Measurements from ENCODE around the gene GNG10. TPM values are rescaled to one million over a fixed set of nuclear protein-coding genes. Genes with fewer than 3 reads are reported as not detected.

Gene GNG10
- total and polyA plus RNA-seq, 2 donors (not counting 1 experiment from before 2014, with no cell fraction given): 64.1 to 109 TPM

DNA sequence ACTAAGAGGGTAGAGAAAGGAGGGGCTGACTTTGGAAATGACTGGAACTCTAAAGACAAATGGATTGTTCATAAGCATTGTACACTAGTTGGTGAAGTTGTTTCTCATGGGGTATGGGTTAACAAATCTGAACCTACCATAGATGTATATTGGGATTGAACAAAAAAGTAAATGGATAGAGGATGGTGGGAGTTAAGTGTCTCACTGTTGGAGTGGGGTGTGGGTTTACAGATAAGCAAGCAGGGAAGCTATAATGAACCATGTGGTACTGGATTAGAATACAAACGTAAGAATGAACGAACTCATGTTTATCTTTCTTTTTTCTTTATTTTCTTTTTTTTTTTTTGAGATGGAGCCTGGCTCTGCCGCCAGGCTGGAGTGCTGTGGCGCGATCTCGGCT lies 17.8 kb downstream of the GNG10 start:
- Histone ChIP-seq H3K79me2 (ENCODE audit: control insufficient read depth, insufficient read depth, low read length) (no peaks in the 10 kb centered on the region), H2AFZ (ENCODE audit: low read length) (no peak overlapping the region), H3K4me3 (replicated peaks in 1 of 4; ENCODE audit: control extremely low read depth in 1 of 4, insufficient read depth in 1 of 4, low read depth in 3 of 4, low read length in 4 of 4) (no peak overlapping the region), H3K36me3 (ENCODE audit: control insufficient read depth, insufficient read depth, low read length) (no peaks in the 10 kb centered on the region), H3K9me3 (ENCODE audit: control insufficient read depth, insufficient read depth, low read depth, low read length) (no peaks in the 10 kb centered on the region), H3K9ac (ENCODE audit: insufficient read depth, low read length) (no peak overlapping the region), H3K27me3 (ENCODE audit: control insufficient read depth, insufficient read depth, low read length) (no peaks in the 10 kb centered on the region), H4K20me1 (ENCODE audit: control insufficient read depth, extremely low read depth, insufficient read depth, low read length) (no peaks in the 10 kb centered on the region), H3K4me2 (ENCODE audit: extremely low read depth, insufficient read depth, low read length) (no peak overlapping the region), H3K27ac (ENCODE audit: insufficient read depth, low read length) (no peak overlapping the region), H3K4me1 (ENCODE audit: control insufficient read depth, extremely low read depth, insufficient read depth, low read length) (no peaks in the 10 kb centered on the region)
- TF ChIP-seq EZH2 (IDR thresholded peaks at IDR 0.05; ENCODE audit: low read length, missing control alignments) (no peak), CTCF (conservative IDR thresholded peaks at IDR 0.05 in 1 of 2, IDR thresholded peaks at IDR 0.05 in 1 of 2; ENCODE audit: low read depth in 1 of 2, low read length in 2 of 2) (no peak)
- no peak for DNase-seq (ENCODE audit: low read depth in 2 of 2)

- no peaks in the 10 kb centered on the region for H4K20me1 ChIP-seq (ENCODE audit: control insufficient read depth, extremely low read depth, insufficient read depth, low read length)
- TF ChIP-seq CTCF (conservative IDR thresholded peaks at IDR 0.05 in 1 of 2, IDR thresholded peaks at IDR 0.05 in 1 of 2; ENCODE audit: low read depth in 1 of 2, low read length in 2 of 2) (no peak), EZH2 (IDR thresholded peaks at IDR 0.05; ENCODE audit: low read length, missing control alignments) (no peak)
- H3K36me3 ChIP-seq (ENCODE audit: control insufficient read depth, insufficient read depth, low read length): no peaks in the 10 kb centered on the region
- no peaks in the 10 kb centered on the region for H3K9me3 ChIP-seq (ENCODE audit: control insufficient read depth, insufficient read depth, low read depth, low read length)
- H3K9ac ChIP-seq (ENCODE audit: insufficient read depth, low read length): no peak overlapping the region
- H3K4me1 ChIP-seq (ENCODE audit: control insufficient read depth, extremely low read depth, insufficient read depth, low read length): no peaks in the 10 kb centered on the region
- no peak for DNase-seq (ENCODE audit: low read depth in 2 of 2)
- no peaks in the 10 kb centered on the region for H3K27me3 ChIP-seq (ENCODE audit: control insufficient read depth, insufficient read depth, low read length)
- no peak overlapping the region for H2AFZ ChIP-seq (ENCODE audit: low read length)
- no peak overlapping the region for H3K4me3 ChIP-seq (replicated peaks in 1 of 4; ENCODE audit: control extremely low read depth in 1 of 4, insufficient read depth in 1 of 4, low read depth in 3 of 4, low read length in 4 of 4)
- no peak overlapping the region for H3K4me2 ChIP-seq (ENCODE audit: extremely low read depth, insufficient read depth, low read length)
- no peaks in the 10 kb centered on the region for H3K79me2 ChIP-seq (ENCODE audit: control insufficient read depth, insufficient read depth, low read length)
- no peak overlapping the region for H3K27ac ChIP-seq (ENCODE audit: insufficient read depth, low read length)
Measured at GRCh38 chr9:111683392-111683791, 22.0 kb downstream of the GNG10 start.

DNA sequence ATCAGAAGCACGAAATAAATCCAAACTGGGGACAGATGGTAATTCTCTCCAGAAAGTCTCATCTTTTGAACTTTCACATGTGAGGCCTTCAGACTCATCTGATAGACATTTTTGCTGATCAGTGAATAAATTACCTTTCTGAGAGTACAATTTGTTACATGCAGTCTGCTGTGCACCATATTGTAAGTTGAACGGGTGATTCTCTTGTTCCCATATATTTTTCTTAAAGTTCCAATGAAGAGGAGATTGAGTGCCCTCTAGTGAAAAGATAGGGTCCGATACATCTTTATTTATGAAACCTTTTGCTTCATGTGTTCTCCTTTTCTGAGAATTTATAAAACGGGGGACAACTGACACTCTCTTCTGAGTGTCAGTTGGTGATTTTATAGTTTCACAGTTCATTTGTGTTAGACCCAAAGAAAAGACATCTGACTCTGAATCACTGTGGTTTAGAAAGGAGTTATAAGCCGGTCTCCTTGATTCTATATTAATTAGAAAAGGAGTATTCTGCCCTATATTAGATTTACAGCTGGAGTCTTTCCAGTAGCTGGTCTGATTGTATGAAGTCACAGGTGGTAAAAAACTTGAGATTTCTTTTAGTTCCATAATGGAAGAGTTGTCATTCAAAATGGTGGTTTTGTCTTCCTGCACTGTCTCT lies 30.4 kb downstream of the GNG10 start:
- H3K9ac ChIP-seq (ENCODE audit: insufficient read depth, low read length): no peak overlapping the region
- H2AFZ ChIP-seq (ENCODE audit: low read length): peak overlapping the region; percentile 36
- TF ChIP-seq EZH2 (IDR thresholded peaks at IDR 0.05; ENCODE audit: low read length, missing control alignments) (no peak), CTCF (conservative IDR thresholded peaks at IDR 0.05 in 1 of 2, IDR thresholded peaks at IDR 0.05 in 1 of 2; ENCODE audit: low read depth in 1 of 2, low read length in 2 of 2) (peak; percentile 28 to 52)

More for the DNA sequence above, 30.4 kb downstream of the GNG10 start:
- Histone ChIP-seq H3K4me2 (ENCODE audit: extremely low read depth, insufficient read depth, low read length) (no peak overlapping the region), H3K27me3 (ENCODE audit: control insufficient read depth, insufficient read depth, low read length) (no peaks in the 10 kb centered on the region), H3K4me3 (replicated peaks in 1 of 4; ENCODE audit: control extremely low read depth in 1 of 4, insufficient read depth in 1 of 4, low read depth in 3 of 4, low read length in 4 of 4) (no peak overlapping the region), H3K4me1 (ENCODE audit: control insufficient read depth, extremely low read depth, insufficient read depth, low read length) (peaks cover 2% of the 10 kb centered on the region), H3K36me3 (ENCODE audit: control insufficient read depth, insufficient read depth, low read length) (no peaks in the 10 kb centered on the region), H4K20me1 (ENCODE audit: control insufficient read depth, extremely low read depth, insufficient read depth, low read length) (no peaks in the 10 kb centered on the region), H3K9me3 (ENCODE audit: control insufficient read depth, insufficient read depth, low read depth, low read length) (no peaks in the 10 kb centered on the region), H3K27ac (ENCODE audit: insufficient read depth, low read length) (no peak overlapping the region), H3K79me2 (ENCODE audit: control insufficient read depth, insufficient read depth, low read length) (no peaks in the 10 kb centered on the region)
- DNase-seq (ENCODE audit: low read depth in 2 of 2): peak; percentile 38 to 71
